Stimulated activated naive CD8-positive, alpha-beta T cell treated with anti-CD3 and anti-CD28 coated beads, Interleukin-15, Interleukin-2, amounts not matched to agents 100 U/mL and 50 U/mL, for 24 hours (primary cell): Measurements from ENCODE around the gene ARHGAP40.

Source experiments
- ATAC-seq: fragments of 150-1000 bp; cut with Tn5 transposase; one replicate; pipeline ENCODE4 v1.10.0; 2021
- DNase-seq: peaks from one replicate; pipeline ENCODE4 v3.0.0; 2021

ARHGAP40 gene

DNA sequence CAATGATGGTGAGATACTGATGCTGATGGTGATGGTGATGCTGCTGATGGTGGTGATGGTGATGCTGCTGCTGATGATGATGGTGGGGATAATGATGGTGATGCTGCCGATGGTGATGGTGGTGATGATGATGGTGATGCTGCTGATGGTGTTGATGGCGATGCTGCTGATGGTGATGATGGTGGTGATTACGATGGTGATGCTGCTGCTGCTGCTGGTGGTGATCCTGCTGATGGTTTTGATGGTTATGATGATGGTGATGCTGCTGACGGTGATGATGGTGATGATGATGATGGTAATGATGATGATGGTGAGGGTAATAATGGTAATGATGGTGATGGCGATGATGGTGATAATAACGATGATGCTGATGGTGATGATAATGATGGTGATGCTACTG is 50.0 kb downstream of the ARHGAP40 start:
- DNase-seq = no peak
- no peak for ATAC-seq

DNA sequence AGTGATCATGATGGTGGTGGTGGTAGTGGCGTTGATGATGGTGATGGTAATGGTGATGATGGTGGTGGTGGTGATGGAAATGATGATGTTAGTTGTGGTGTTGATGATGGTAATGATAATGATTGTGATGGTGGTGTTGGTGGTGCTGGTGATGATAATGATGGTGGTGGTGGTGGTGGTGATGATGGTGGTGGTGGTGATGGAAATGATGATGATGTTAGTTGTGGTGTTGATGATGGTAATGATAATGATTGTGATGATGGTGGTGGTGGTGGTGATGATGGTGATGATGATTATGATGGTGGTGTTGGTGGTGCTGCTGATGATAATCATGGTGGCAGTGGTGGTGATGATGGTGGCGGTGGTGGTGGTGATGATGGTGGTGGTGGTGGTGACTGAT is 51.4 kb downstream of the ARHGAP40 start:
- ATAC-seq (no peak), DNase-seq (no peak)

DNA sequence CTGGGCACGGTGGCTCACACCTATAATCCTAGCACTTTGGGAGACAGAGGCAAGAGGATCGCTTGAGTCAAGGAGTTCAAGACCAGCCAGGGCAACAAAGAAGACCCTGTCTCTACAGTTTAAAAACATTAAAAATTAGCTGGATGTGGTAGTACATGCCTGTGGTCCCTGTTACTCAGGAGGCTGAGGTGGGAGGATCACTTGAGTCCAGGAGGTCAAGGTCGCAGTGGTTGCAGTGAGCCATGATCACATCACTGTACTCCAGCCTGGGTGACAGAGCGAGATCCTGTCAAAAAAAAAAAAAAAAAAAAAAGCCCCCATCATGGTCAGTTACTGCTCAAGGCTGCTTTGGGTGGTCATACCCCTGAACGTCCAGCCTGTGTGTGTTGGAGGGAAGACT is 55.8 kb downstream of the ARHGAP40 start:
- no peak for DNase-seq
- ATAC-seq = no peak

DNA sequence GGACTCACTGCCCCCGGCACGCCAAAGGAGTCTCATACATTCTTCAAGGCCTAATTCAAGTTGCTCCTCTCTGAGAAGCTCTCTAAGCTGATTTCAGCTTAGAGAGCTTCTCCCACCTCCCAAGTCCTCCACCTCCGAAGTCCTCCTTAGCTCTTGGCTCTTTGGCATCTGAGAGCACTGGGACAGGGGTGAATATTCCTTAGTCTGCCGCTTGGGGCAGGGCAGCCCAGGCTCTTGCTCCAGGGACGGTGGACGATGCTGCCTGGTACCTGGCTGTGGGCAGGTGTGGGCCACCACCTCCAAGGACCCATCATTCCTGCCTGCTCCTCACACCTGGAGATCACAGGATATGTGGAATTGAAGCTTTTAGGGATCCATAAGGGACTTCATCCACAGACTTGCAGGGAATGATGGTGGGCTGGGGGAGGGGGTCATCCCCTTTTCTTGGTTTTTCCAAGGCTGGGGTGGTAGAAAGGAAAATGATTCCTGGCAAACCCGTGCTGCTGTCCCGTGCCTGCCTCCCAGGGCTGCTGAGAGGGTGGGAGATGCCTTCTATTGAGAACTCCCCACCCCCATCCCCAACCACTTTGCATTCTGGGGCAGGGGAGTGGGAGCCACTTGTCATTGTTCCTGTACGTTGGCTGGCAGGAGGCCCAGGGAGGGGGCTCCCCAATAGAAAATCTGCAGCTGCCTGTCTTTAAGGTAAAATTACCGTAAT is 57.4 kb downstream of the ARHGAP40 start:
- peak; percentile 80 for ATAC-seq

DNA sequence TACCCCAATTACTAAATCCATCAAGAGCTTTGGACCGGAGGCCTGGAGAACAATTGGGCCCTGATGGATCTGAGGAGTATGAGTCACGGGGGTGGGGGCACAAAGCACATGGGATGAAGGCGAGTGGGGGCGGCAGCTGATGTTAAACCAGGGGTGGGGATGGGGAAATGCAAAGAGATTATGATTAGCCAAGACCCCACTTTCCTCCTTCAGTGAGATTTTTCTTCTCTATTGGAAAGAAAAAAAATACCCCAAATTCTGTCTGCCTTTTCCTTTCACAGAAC is 57.9 kb downstream of the ARHGAP40 start:
- ATAC-seq = no peak
- no peak for DNase-seq

More for the DNA sequence above, 57.4 kb downstream of the ARHGAP40 start:
- DNase-seq = peak; percentile 28

DNA sequence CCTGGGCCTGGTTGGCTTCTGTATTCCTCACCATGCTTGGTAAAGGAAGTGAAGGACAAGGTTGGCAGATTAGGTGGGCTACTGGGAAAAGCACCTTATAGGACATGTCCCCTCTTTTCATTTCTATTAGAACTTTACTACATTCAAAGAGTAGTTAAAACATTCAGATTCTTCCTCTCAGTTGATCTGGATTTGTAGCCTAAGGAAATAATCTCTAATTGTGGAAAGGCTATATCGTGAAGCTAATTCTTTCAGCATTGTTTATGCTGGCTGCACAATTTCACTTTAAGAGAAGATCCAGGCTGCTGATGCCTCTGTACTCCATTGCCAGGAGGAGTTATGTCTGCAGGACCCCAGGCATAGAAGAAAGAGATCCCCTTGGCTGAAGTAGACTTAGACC is 58.8 kb downstream of the ARHGAP40 start:
- no peak for ATAC-seq
- no peak for DNase-seq

DNA sequence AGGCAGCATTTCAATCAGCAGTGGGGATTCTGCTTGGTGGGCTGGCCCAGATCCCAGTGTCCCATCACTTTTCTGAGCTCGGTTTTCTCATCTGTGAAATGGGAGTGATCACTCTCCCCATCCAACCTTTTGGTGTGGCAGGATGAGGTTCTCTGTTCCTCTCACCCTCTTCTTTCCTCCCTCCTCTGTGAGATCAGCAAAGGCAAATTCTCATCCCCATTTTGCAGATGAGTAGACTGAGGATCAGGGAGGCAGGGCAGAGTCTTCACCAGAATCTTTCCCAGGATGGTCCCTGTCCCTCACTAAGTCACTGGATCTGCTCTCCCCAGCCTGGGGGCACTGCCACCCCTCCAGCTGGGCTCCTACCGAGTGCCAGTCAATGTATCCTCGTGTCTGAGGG is 62.1 kb downstream of the ARHGAP40 start:
- ATAC-seq (no peak), DNase-seq (no peak)

DNA sequence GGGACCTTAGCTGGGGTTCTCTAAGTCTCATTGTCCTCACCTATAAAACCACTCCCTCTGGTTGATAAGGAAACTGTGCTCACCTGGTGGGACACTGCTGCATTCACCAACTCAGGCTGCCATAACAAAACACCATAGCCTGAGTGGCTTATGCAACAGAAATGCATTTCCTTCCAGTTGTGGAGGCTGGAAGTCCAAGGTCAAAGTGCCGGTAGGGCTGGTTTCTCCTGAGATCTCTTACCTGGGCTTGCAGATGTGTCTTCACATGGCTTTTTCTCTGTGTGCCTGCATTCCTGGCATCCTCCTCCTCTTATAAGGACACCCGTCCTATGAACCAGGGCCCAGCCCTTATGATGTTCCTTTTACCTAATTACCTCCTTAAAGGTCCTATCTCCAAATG is 62.7 kb downstream of the ARHGAP40 start:
- ATAC-seq (no peak), DNase-seq (no peak)

DNA sequence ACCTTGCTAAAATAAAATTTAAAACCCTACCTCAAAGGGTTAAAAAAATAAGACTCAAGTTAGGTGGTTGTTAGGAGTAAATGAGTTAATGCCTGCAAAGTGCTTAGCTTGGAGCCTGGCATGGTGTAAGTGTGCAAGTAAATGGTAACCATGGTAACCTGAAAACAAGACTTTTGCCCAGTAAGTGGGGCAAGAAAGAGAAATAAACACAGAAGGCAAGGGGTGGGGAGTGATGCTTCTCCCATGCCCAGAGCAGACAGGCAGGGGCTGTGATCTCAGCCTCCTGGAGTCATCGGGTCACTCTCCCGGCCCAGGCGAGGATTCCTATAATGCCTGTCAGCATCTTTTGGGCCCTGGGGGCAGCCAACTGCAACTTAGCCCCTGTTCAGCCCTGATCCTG is 63.5 kb downstream of the ARHGAP40 start:
- no peak for ATAC-seq
- DNase-seq = no peak

DNA sequence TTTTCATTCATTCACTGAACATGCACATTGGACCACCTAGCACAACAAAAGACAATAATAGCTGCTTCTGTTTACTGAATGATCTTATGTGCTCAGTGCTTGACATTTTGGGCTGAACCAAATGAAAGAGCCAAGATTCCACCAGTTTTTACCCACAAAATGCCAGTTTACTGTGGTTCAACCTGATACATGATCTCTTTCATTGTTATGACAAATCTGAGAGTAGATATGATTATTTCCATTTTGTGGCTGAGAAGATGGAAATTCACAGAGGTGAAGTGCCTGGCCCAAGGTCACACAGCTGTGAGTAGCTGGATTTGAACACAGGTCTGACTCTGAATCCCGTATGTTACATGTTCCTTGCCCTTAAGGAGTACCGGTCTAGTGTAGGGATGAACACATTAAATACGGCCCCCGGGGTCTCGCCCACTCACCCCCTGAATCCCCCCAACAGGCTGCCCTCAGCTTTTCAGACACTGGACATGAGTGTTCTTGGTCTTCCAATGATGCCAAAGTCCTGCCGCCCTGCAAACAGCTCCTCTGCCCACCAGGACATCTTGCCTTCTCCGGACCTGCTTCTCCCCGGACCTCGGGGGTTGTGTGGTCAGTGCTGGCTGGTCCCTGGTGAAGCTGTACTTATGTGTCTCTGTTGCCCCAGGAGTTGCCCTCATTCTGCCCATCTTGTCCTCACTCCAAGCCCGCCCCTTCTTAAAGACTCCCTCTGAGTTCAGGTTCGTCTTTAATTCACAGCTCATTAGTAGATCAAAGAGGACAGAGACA is 64.1 kb downstream of the ARHGAP40 start:
- DNase-seq (no peak), ATAC-seq (peak; percentile 40)

DNA sequence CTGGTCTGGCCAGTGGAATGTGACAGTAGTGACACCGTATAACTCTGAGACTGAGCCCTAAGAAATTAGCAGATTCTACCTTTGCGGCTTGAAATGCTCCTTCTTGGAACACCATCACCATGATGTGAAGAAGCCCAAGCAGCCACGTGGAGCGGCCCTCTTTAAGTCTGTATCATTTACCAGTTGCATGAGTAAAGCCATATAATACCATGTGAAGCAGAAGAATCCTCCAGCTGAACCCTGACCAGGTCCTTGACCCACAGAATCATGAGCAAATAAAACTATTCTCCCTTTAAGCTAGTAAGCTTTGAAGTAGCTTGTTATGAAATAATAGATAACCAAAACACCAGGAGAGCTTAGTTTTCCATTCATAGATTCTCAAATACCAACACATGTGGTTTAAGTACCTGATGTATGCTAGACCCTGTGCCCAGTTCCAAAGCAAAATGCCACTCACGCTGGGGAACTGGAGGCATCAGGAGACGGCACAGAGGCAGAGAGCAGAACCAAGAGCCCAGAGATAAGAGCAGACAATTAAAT is 65.9 kb downstream of the ARHGAP40 start:
- no peak for ATAC-seq
- no peak for DNase-seq

DNA sequence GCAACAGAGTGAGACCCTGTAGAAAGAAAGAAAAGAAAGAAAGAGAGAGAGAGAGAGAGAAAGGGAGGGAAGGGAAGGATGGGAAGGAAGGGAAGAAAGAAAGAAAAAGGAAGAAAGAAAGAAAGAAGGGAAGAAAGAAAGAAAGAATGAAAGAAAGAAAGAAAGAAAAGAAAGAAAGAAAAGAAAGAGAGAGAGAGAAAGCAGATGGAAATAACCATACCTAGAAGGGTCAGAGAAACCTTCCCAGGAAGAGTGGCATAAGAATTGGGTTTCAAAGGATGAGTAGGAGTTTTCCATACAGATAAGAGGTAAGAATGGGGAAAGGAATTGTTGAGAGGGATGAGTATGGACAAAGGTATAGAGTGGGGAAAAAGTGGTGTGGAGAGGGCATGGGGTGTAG is 68.1 kb downstream of the ARHGAP40 start:
- no peak for ATAC-seq
- no peak for DNase-seq

DNA sequence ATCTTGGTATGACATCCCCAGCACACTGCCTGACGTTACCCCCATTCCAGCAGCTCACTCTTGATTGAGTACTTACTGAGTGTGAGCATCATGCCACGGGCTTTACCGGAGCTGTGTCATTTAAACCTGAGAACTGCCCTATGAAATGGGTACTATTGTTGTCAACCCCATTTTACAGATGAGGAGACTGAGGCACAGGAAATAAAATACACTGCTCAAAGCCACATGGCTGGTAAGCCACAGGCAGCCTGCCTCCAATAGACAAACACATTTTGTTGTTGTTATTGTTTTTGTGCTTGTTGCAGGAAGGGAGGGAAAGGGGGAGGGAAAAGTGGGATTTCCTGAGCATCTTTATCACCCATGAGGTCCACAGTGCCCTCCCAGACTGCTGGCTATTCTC is 69.2 kb downstream of the ARHGAP40 start:
- no peak for ATAC-seq
- DNase-seq = no peak

DNA sequence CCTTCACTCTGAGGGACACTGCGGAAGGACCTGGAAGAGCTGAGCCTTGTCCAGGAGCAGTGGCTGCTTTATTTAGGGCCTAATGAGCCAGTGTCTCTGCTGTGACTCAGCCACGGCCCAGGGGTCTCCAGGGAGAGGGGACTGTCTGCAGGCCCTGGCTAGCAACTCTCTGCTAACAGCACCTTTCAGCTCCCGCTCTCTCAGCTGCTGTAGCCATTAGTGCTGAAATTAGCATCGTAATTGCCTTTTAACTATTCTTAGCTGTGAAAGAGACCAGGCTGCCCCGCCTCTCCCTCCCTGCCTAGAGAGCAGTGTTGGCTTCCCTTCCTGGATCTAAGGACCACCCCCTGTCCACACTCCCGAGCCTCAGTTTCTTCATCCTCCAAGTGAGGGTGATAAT is 69.6 kb downstream of the ARHGAP40 start:
- no peak for ATAC-seq
- DNase-seq = no peak

DNA sequence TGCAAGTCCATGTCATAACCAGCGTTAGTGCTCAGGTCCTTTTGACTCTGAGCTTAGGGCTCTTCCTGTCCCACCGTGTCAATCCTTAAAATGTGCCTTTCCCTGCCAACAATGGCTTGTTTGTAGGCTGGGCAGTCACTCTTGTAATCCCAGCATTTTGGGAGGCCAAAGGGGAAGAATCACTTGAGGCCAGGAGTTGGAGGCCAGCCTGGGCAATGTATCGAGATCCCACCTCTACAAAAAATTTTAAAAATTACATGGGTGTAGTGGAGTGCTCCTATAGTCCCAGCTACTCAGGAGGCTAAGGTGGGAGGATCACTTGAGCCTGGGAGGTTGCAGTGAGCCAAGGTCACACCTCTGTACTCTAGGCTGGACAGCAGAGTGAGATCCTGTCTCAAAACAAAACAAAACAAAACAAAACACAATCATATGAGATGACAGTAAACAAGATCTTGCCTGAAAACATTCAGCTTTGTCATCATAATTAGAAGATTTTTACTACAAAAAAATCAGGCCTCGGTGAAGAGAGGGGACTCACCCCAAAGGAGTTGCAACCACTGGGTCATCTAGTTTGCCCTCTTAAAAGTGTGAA is 70.2 kb downstream of the ARHGAP40 start:
- no peak for ATAC-seq
- DNase-seq = no peak

DNA sequence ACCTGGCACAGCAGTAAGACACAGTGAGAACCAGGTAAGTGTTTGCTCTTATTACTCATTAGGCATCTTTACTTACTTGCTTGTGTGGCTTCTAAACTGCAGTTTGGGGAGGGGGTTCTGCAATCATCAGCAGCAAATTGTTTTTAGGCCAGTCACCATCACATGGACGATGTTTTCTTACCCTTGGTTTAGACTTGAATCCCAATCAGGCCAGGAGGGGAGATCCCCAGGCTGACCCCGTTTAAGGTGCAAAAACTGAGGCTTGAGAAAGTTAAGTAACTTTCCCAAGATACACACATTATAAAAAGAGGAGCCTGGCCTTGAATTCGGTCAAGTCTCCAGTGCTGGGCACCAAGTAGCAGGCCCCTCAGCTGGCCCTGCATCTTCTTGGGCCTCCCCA is 70.9 kb downstream of the ARHGAP40 start:
- ATAC-seq (no peak), DNase-seq (no peak)

DNA sequence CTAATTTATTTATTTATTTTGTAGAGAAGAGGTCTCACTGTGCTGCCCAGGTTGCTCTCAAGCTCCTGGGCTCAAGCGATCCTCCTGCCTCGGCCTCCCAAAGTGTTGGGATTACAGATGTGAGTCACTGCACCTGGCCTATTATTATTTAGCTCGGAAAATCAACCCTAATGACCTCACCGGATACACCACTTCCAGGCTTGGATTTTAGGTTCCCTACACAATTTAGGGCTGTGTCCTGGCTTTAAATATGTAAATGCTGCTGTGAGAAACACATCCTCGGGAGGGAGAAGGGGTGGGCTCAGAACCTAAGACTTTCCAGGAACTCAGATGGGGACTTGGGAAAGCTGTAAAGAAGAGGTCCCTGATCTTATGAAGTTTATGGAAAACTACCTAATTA is 71.7 kb downstream of the ARHGAP40 start:
- ATAC-seq = no peak

DNA sequence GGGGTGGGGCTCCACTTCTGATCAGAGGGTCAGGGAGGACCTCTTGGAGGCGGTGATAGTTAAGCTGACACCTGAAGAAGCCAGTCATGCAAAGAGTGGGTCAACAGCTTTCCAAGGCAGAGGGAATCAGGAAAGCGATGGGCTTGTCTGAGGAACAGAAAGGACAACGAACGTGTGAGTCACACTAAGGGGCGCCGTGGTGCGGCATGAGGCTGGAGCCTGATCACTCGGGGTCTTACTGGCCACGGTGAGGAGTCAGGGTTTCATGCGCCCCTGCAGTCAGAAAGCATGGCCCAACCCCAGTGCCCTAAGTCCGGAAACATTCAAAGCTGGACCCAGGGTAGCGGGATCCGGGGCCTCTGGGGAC is 72.1 kb downstream of the ARHGAP40 start:
- ATAC-seq (peak; percentile 35), DNase-seq (peak; percentile 13)

More for the DNA sequence above, 71.7 kb downstream of the ARHGAP40 start:
- no peak for DNase-seq

DNA sequence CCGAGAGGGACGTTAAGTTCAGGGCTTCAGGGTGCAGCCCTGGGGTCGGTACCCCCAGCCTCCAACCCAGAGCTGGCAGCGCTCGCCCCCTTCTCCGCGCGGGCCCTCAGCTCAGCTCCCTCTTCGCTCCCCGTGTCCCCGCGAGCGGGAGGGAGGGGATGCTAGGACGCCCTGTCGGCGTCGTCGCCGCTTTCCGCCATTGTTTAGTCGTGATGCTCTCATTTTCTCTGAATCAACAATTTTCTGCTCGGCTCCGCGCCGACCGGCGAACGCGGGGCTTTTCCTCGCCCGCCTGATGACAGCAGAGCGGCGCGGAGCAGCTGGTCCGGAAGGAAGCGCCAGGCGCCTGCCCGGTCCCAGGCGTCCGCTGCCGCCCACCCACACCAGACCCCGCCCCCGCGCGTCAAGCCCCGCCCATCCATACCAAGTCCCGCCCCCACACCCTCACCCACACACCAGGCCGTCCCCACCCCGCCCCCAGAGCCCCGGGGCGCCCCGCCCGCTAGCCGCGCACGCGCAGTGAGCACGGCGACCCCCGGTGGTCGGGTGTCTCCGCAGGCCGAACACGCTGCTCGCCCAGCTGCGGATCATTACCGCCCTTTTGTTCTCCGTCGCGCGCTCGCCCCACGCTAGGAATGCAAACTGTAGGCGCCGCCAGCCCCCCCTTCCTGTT is 72.6 kb downstream of the ARHGAP40 start:
- peak; percentile 67 for DNase-seq
- peak; percentile 55 for ATAC-seq

DNA sequence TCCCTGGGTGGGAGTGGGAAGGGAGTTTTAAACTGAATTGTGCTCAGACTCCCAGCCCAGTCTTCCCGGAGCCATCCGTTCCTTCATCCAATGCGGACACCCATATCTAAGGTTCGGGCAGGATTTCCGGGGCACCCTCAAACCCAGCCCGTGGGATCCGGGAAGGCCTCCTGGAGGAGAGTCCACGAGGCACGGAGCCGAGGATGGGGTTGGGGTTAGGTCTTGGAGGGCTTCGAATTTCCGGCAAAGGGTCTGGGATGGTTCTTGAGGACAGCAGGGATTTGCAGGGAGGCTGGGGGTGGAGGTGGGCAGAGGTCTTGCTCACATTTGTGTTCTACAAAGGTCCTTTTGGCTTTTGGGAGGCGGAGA is 73.1 kb downstream of the ARHGAP40 start:
- no peak for DNase-seq
- no peak for ATAC-seq

DNA sequence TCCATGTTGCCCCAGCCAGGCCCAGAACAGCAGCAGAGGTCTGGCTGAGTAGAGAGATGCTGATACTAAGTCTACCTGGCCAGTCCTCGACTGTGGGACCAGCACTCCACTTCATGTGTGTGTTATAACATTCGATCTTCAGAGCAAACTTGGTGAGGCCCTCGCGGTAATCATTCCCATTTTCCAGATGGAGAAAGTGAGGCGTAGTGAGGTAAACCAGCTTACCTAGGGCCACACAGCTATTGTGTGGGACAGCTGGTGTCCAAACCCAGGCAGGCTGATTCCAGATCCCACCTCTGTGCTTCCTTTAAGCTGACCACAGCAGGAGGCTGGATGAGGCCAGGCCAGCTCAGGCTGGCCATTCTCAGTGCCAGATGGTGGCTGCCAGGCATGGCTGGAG is 75.0 kb downstream of the ARHGAP40 start:
- ATAC-seq (no peak), DNase-seq (no peak)

DNA sequence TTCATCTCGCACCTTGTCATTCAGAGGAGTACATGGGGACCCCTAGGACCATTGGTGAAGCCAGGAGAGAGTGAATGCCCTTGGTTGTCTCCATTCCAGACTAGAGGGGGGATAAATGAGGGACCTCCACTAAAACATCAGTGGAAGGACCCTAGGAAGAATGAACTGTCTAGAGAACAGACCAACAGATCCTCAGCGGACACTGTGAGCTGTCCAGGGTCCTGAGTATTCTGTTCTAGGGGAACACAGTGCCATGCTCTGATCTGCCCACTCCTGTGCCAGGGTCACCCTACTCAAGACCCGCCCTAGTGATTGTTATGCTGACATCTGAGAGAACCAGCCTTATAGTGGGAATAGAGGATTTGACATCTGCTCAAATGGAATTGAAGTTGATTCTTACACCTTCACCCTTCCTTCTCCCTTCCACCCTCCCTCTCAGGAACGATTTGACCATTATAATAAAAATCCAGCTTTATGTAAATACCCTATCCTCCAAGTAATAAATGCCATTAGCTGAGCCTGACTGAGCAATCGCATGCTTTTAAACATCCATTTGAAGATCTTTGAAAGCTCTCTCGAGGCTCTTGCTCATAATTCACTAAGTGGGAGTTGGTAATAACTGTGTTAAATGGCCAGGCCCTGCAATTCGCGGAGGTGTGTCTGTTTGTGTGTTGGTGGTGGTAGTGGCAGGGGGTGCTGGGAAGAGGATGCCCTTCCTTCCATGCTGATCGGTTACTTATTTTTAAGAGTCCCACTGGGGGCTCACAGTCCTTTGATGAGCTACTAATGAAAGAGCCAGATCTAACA is 79.1 kb downstream of the ARHGAP40 start:
- DNase-seq (peak; percentile 30), ATAC-seq (no peak)
